Measurements from ENCODE around the gene MMAB. TPM values are rescaled to one million over a fixed set of nuclear protein-coding genes. Genes with fewer than 3 reads are reported as not detected.

The MMAB gene
- total RNA-seq, 1 experiment from 2014 or later: 24.3 TPM

GRCh38 chr12:109557200-109557599 lies 16.1 kb downstream of the MMAB start:
- Histone ChIP-seq H2AFZ (ENCODE audit: low read length) (no peak overlapping the region), H3T11ph (ENCODE audit: low read length) (no peak overlapping the region), H4K91ac (ENCODE audit: insufficient read length, low read depth, low read length) (no peak overlapping the region), H3K79me1 (ENCODE audit: insufficient read depth, low read depth, low read length, poor library complexity, severe bottlenecking) (no peaks in the 10 kb centered on the region), H3K56ac (ENCODE audit: insufficient read length, low read depth, low read length) (no peak overlapping the region), H3K23me2 (ENCODE audit: insufficient read length, low read depth, low read length, poor library complexity, severe bottlenecking) (no peaks in the 10 kb centered on the region), H3K27ac (ENCODE audit: insufficient read length, low read depth, low read length) (no peak overlapping the region), H2BK15ac (ENCODE audit: low read depth, low read length) (no peak overlapping the region), H2AK5ac (ENCODE audit: insufficient read length, low read length) (no peak overlapping the region), H3K4me2 (ENCODE audit: insufficient read depth, insufficient read length, low read length) (no peak overlapping the region), H2BK20ac (ENCODE audit: low read depth, low read length, poor library complexity, severe bottlenecking) (no peak overlapping the region), H4K20me1 (ENCODE audit: control insufficient read depth, insufficient read depth, insufficient read length) (no peaks in the 10 kb centered on the region), H3K9ac (ENCODE audit: extremely low read depth, insufficient read length, low read length) (no peak overlapping the region), H3K14ac (ENCODE audit: insufficient read depth, low read length) (no peak overlapping the region), H3K4ac (ENCODE audit: low read depth, low read length) (no peak overlapping the region), H4K8ac (replicated peaks; ENCODE audit: insufficient read length, low read depth, low read length) (no peak overlapping the region), H3K4me1 (ENCODE audit: insufficient read depth, low read length) (no peaks in the 10 kb centered on the region), H3K79me2 (ENCODE audit: insufficient read depth, low read length) (no peaks in the 10 kb centered on the region), H3K23ac (ENCODE audit: insufficient read length, low read depth, low read length) (no peak overlapping the region), H3K9me3 (ENCODE audit: control insufficient read depth, low read depth, low read length) (no peaks in the 10 kb centered on the region), H2BK12ac (ENCODE audit: insufficient read length, low read depth, low read length) (no peak overlapping the region), H2BK5ac (ENCODE audit: insufficient read length, low read length) (no peak overlapping the region), H3K27me3 (ENCODE audit: insufficient read depth, low read length) (no peaks in the 10 kb centered on the region), H2BK120ac (ENCODE audit: low read depth, low read length, poor library complexity, severe bottlenecking) (no peak overlapping the region), H3K18ac (ENCODE audit: insufficient read length, low read depth, low read length) (no peak overlapping the region), H4K5ac (ENCODE audit: insufficient read length, low read depth, low read length) (no peak overlapping the region)
- Mint-ChIP-seq H3K4me1 (peaks cover 2 to 6% of the 10 kb centered on the region in 2 experiments; a peak in 3 of 4 replicates), H3K36me3 (ENCODE audit: insufficient read depth in 1 of 3, low read depth in 3 of 3) (peaks cover 7 to 10% (median 8%) of the 10 kb centered on the region in 3 experiments), H3K27me3 (ENCODE audit: low read depth) (peaks cover 4% of the 10 kb centered on the region), H3K27ac (no peak overlapping the region), H3K9me3 (no peaks in the 10 kb centered on the region; a peak in 1 of 5 replicates), H3K4me3 (no peak overlapping the region)
- TF ChIP-seq CTCF (conservative IDR thresholded peaks at IDR 0.05): no peak
- DNase-seq: no peak
- WGBS (ENCODE audit: extremely low coverage, insufficient read length, low lambda C conversion rate): no CpG with 5 or more reads among the region's 10 CpGs
